GM12878 (cell line): ENCODE results near the gene C15orf62. TPM values are rescaled to one million over a fixed set of nuclear protein-coding genes. Genes with fewer than 3 reads are reported as not detected.

Source experiments
- ATAC-seq: fragments of 200-7000 bp; cut with Tn5 transposase; 3 replicates; pipeline ENCODE4 v1.9.1; 2020; ENCODE audit warnings: mild to moderate bottlenecking, moderate library complexity
- BruUV-seq: library from RNA; stranded (reverse); fragments of 400-500 nt; replicated peaks from 2 replicates; lab custom pipeline; 2021; lab: Mats Ljungman, UMichigan
- CTCF ChIA-PET: fragments of 300-600 bp; sonication (Branson Sonifier 250); formaldehyde crosslinking; extraction: SDS; loops from one replicate; lab custom pipeline; 2021; ENCODE audit warnings: inconsistent platforms; lab: Yijun Ruan, JAX
- POLR2A ChIA-PET: fragments of 350-600 bp; formaldehyde crosslinking; extraction: SDS; loops from one replicate; lab custom pipeline; 2021; ENCODE audit warnings: inconsistent platforms; lab: Charles Lee
- RAD21 ChIA-PET: fragments of 300-600 bp; sonication (Branson Sonifier 250); formaldehyde crosslinking; loops from one replicate; lab custom pipeline; 2023; ENCODE audit warnings: antibody characterized with exemption; ENCODE audit not compliant: unreplicated experiment; lab: Charles Lee
- SMC1A ChIA-PET: fragments of 300-600 bp; sonication (Branson Sonifier 250); formaldehyde crosslinking; loops from one replicate; lab custom pipeline; 2023; ENCODE audit not compliant: unreplicated experiment, uncharacterized antibody; lab: Charles Lee
- DNase-seq: peaks from one replicate; pipeline ENCODE4 v3.0.0-alpha.2; 2011; ENCODE audit warnings: low read depth, low spot score
- FAIRE-seq: peaks from 3 replicates; lab custom pipeline; 2011; peaks lifted over from hg19 to GRCh38; lab: Jason Lieb, UNC
- H2AFZ ChIP-seq: 2 replicates; pipeline ENCODE4 v1.6.0; 2011; ENCODE audit warnings: low read depth, low read length, control low read depth; ENCODE audit not compliant: control insufficient read depth
- H3K27ac ChIP-seq: 2 replicates; pipeline ENCODE4 v1.5.1; 2011; ENCODE audit warnings: control low read depth; ENCODE audit not compliant: control insufficient read depth, insufficient read depth
- H3K27me3 ChIP-seq, 2 experiments: replicated peaks in 1 of 2; 2 replicates each; pipeline versions ENCODE4 v1.6.0 to v1.6.1; 2011; ENCODE audit warnings: low read length in 1 of 2; ENCODE audit not compliant: control insufficient read depth in 2 of 2, insufficient read depth in 2 of 2
- H3K36me3 ChIP-seq, 2 experiments: 2 replicates each; pipeline ENCODE4 v1.5.1; 2011; ENCODE audit warnings: low read length in 1 of 2; ENCODE audit not compliant: control insufficient read depth in 2 of 2, insufficient read depth in 2 of 2
- H3K4me1 ChIP-seq: 2 replicates; pipeline ENCODE4 v1.6.1; 2011; ENCODE audit warnings: mild to moderate bottlenecking, low read length, moderate library complexity, mixed read lengths; ENCODE audit not compliant: control insufficient read depth, insufficient read depth
- H3K4me2 ChIP-seq: 2 replicates; pipeline ENCODE4 v1.6.0; 2011; ENCODE audit warnings: control low read depth; ENCODE audit not compliant: control insufficient read depth, insufficient read depth
- H3K4me3 ChIP-seq: fragments of 200-600 bp; sonication (generic); 2 replicates; pipeline ENCODE4 v1.5.1; 2016
- H3K79me2 ChIP-seq: 2 replicates; pipeline ENCODE4 v1.6.0; 2011; ENCODE audit warnings: low read length; ENCODE audit not compliant: control insufficient read depth, insufficient read depth
- H3K9ac ChIP-seq: 2 replicates; pipeline ENCODE4 v1.8.0; 2011; ENCODE audit warnings: low read length, control low read depth, mixed read lengths; ENCODE audit not compliant: control insufficient read depth, insufficient read depth
- H3K9me3 ChIP-seq: replicated peaks from 3 replicates; pipeline ENCODE4 v1.5.1; 2011; ENCODE audit warnings: mild to moderate bottlenecking, low read length; ENCODE audit not compliant: control insufficient read depth, insufficient read depth
- H4K20me1 ChIP-seq: 2 replicates; pipeline ENCODE4 v1.6.0; 2011; ENCODE audit not compliant: control insufficient read depth, insufficient read depth
- CUX1 ChIP-seq: IDR thresholded peaks from 2 replicates; pipeline ENCODE4 v1.6.1; 2012; ENCODE audit warnings: improper control_type of control experiment, low read depth, low read length; ENCODE audit not compliant: insufficient replicate concordance
- EED ChIP-seq: sonication (generic); IDR thresholded peaks from 2 replicates; pipeline ENCODE4 v1.6.1; 2016; ENCODE audit warnings: antibody characterized with exemption, low read depth
- HCFC1 ChIP-seq: fragments of 150-350 bp; IDR thresholded peaks from 2 replicates; pipeline ENCODE4 v1.6.1; 2014; ENCODE audit warnings: low read length
- IKZF1 ChIP-seq: fragments of 450-650 bp; conservative IDR thresholded peaks from 2 replicates; pipeline ENCODE4 v1.6.1; 2017; ENCODE audit warnings: antibody characterized with exemption, mild to moderate bottlenecking
- IKZF2 ChIP-seq, 2 experiments: fragments of 450-650 bp; IDR thresholded peaks; 2 replicates each; pipeline ENCODE4 v1.6.1; 2017; ENCODE audit warnings: mild to moderate bottlenecking in 2 of 2, moderate library complexity in 2 of 2
- POU2F2 ChIP-seq: IDR thresholded peaks from 3 replicates; pipeline ENCODE4 v1.6.1; 2011; ENCODE audit warnings: low read depth, mild to moderate bottlenecking, low read length, borderline replicate concordance
- RELA ChIP-seq: fragments of 450-650 bp; IDR thresholded peaks from 2 replicates; pipeline ENCODE4 v1.8.0; 2014; ENCODE audit warnings: borderline replicate concordance; ENCODE audit not compliant: partially characterized antibody
- WGBS: methylation state at CpG from one replicate; pipeline ENCODE4 v1.1.6; 2016; ENCODE audit warnings: low lambda C conversion rate; ENCODE audit not compliant: insufficient replicate concordance, insufficient coverage; ENCODE audit errors: missing lambda C conversion rate; 5-methylcytosine and 5-hydroxymethylcytosine counted together
- in situ Hi-C: fragments of 300-500 bp; cut with MboI; formaldehyde crosslinking; loops from 9 replicates; pipeline ENCODE4 v1.14.3; 2018; ENCODE audit warnings: mixed read lengths
- intact Hi-C: fragments of 100-400 bp; cut with micrococcal nuclease; formaldehyde crosslinking; loops from one replicate; pipeline ENCODE4 v1.14.2; 2022; ENCODE audit not compliant: unreplicated experiment
- polyA plus RNA-seq, 11 experiments: library from polyadenylated mRNA; depleted of rRNA in 4 of 11; unstranded in 6 of 11; stranded (reverse) in 5 of 11; fragments of >200 nt; fragmentation: Nextera tagmentation in 4 of 11; fragmentation: Illumina TruSeq in 1 of 11; extraction: Ambion mirVana in 4 of 11; extraction: Trizol in 1 of 11; gene quantifications; 1 replicate in 1 of 11; 2 replicates in 10 of 11; pipeline versions ENCODE4 v1.2.1 to v1.2.3, GENCODE V29; 2011 to 2016; ENCODE audit warnings: inconsistent platforms in 2 of 11, missing spikeins in 2 of 11, low read depth in 1 of 11
- total RNA-seq, 4 experiments: library from RNA; depleted of rRNA in 3 of 4; stranded (reverse); fragments of >200 nt in 3 of 4; fragmentation: Illumina TruSeq in 1 of 4; extraction: Trizol in 1 of 4; gene quantifications; 2 replicates each; pipeline versions ENCODE4 v1.2.1 to v1.2.3, GENCODE V29; 2013 to 2021

Gene C15orf62
- total and polyA plus RNA-seq, 10 of the 15 experiments (the other 5 are each of a cell fraction or from before 2014, with no cell fraction given), result 0.06 to 0.68 (median 0.40) TPM; not detected in 1

- no TSS peak for BruUV-seq
- FAIRE-seq, result no peak
Observed at GRCh38 chr15:40808861-40809450, 39.2 kb downstream of the C15orf62 start.

More at GRCh38 chr15:40808861-40809450, 39.2 kb downstream of the C15orf62 start:
- H3K79me2 ChIP-seq, result peaks cover 22% of the 10 kb centered on the region
- ChIA-PET RAD21 (interaction anchor here (0.9 to 3.3 kb wide), 5 partner anchors 23 to 83 kb away, joined by 3 to 19 read pairs (median 7); partner anchors contain the start of gene SPINT1), SMC1A (interaction anchor here (1.2 to 2.2 kb wide), 4 partner anchors 35 to 83 kb away, joined by 6 to 7 read pairs (median 6); partner anchors contain the start of gene SPINT1), CTCF (interaction anchor here (1.4 to 3.7 kb wide), 3 partner anchors 50 to 85 kb away, joined by 5 to 19 read pairs (median 8); partner anchors contain the start of gene VPS18), POLR2A (interaction anchor here (0.6 to 2.3 kb wide), 6 partner anchors 36 to 115 kb away, joined by 3 to 10 read pairs (median 4); partner anchors contain the start of gene RAD51)
- peak; percentile 27; the same call in 1 of the 2 replicates for TF ChIP-seq IKZF1
- TF ChIP-seq HCFC1, result 0 out of 2 replicates have a peak, but pooled peaks have one; percentile 3
- TF ChIP-seq POU2F2, result no peak
- TF ChIP-seq RELA, result peak; percentile 25
- 0 out of 2 replicates have a peak, but pooled peaks have one; percentile 36 for TF ChIP-seq EED
- TF ChIP-seq CUX1, result no peak
- peak in 1 of 2 experiments; percentile 36; a peak in 1 of 4 replicates for TF ChIP-seq IKZF2 (IDR thresholded peaks at IDR 0.05)
- H3K27me3 ChIP-seq, result no peaks in the 10 kb centered on the region
- in situ Hi-C loops, result no loop called here
- H3K9ac ChIP-seq, result peak overlapping the region; percentile 69
- H2AFZ ChIP-seq, result no peak overlapping the region
- H3K4me2 ChIP-seq, result peak overlapping the region; percentile 94
- intact Hi-C loops, result loop anchor here (5.0 kb wide), 1 partner anchor 38 kb away; no protein-coding TSS in a partner anchor
- H3K4me1 ChIP-seq, result peaks cover 15% of the 10 kb centered on the region; the same call in 1 of the 2 replicates
- 63% methylated on average over 8 of the region's 8 CpGs for WGBS
- H3K27ac ChIP-seq, result peak overlapping the region; percentile 5; the same call in 1 of the 2 replicates
- H3K9me3 ChIP-seq, result no peaks in the 10 kb centered on the region
- peak overlapping the region; percentile 79 for H3K4me3 ChIP-seq
- ATAC-seq (peak; percentile 14), DNase-seq (no peak)
- peaks cover 0 to 3% of the 10 kb centered on the region in 2 experiments; a peak in 2 of 4 replicates for H3K36me3 ChIP-seq
- no peaks in the 10 kb centered on the region for H4K20me1 ChIP-seq
